ENCODE results near the gene CPNE1. TPM values are rescaled to one million over a fixed set of nuclear protein-coding genes. Genes with fewer than 3 reads are reported as not detected.

The CPNE1 gene
- total RNA-seq, 1 experiment from 2014 or later, result 333 TPM

DNA sequence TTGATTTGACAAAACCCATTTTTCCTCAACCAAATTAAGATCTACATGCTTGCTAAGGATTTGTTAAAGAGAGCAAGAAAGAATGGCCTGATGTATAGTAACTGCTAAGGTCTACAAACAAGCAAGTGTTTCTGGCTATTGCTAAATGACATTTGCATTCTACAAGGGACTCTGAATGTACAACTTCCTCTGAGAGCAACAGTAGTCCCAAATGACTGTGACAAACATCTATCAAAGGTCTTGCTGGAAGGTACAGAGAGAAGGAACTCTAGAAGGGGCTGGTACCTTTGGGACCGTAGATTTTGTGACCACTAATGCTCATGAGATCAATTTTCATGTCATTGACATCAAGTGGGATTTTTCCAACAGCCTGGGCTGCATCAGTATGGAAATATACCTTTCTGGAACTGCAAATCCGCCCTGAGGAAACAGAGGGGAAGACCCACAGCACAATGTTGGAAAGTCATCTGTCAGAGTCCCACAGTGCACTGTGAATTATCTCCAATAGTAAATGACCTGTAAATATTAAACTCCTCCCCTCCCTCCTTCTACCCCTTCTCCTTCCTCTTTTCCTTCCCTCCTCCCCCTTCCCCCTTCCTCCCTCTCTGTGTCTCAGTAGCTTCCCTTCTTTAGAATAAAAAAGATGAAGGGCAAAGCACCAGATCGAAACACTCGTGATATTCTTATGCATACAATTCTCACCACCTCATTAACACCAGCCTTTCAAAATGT, 15.9 kb upstream of the CPNE1 start:
- no peak overlapping the region for H2AFZ ChIP-seq (ENCODE audit: low read depth, low read length, poor library complexity, severe bottlenecking)
- H3K79me2 ChIP-seq (ENCODE audit: insufficient read depth, low read length), result no peaks in the 10 kb centered on the region
- DNase-seq (ENCODE audit: low read depth, low spot score), result no peak
- H3K9ac ChIP-seq (ENCODE audit: low read length), result no peak overlapping the region
- no peaks in the 10 kb centered on the region for H3K27me3 ChIP-seq (ENCODE audit: insufficient read depth, low read length)
- H3K9me2 ChIP-seq (ENCODE audit: insufficient read depth), result no peaks in the 10 kb centered on the region
- POLR2A ChIA-PET, result no interaction called here
- no peak for ATAC-seq
- H3K9me3 ChIP-seq (ENCODE audit: control insufficient read depth in 1 of 2, insufficient read depth in 1 of 2, low read depth in 1 of 2, low read length in 2 of 2), result no peaks in the 10 kb centered on the region
- TSS peak; percentile 35 for BruUV-seq (replicated peaks)
- H4K20me1 ChIP-seq (ENCODE audit: insufficient read depth), result no peaks in the 10 kb centered on the region
- CTCF ChIA-PET, result interaction anchor here (0.5 kb wide), 1 partner anchor 258 kb away, joined by 3 read pairs; no protein-coding TSS in a partner anchor
- H3K4me2 ChIP-seq (ENCODE audit: low read length), result no peak overlapping the region
- no peaks in the 10 kb centered on the region for H3K4me1 ChIP-seq (ENCODE audit: control insufficient read depth in 1 of 2, insufficient read depth in 2 of 2, low read length in 2 of 2)
- no peak overlapping the region for H3K4me3 ChIP-seq (replicated peaks in 1 of 2; ENCODE audit: low read depth in 1 of 2, low read length in 2 of 2)
- no peak overlapping the region for H3K27ac ChIP-seq (ENCODE audit: low read depth, low read length)
- H3K36me3 ChIP-seq (ENCODE audit: control insufficient read depth in 1 of 2, insufficient read depth in 2 of 2, low read length in 2 of 2), result no peaks in the 10 kb centered on the region
- TF ChIP-seq EGR1 (IDR thresholded peaks at IDR 0.05; ENCODE audit: low read depth), result no peak
- no peak for TF ChIP-seq CTCF (IDR thresholded peaks at IDR 0.05 in 2 of 3, conservative IDR thresholded peaks at IDR 0.05 in 1 of 3; ENCODE audit: borderline replicate concordance in 1 of 3, insufficient read depth in 1 of 3, low read depth in 2 of 3, low read length in 2 of 3)
- no peak for TF ChIP-seq EZH2phosphoT487 (IDR thresholded peaks at IDR 0.05; ENCODE audit: borderline replicate concordance)
- TF ChIP-seq POLR2A (IDR thresholded peaks at IDR 0.05; ENCODE audit: borderline replicate concordance, extremely low read depth, insufficient read depth, insufficient read length), result no peak
- no peak for TF ChIP-seq TCF7L2 (IDR thresholded peaks at IDR 0.05; ENCODE audit: borderline replicate concordance, extremely low read depth, insufficient read depth, insufficient read length)
- intact Hi-C loops (cut with micrococcal nuclease), result no loop called here
- RAD21 ChIA-PET (ENCODE audit: low non-redundant PET in 1 of 2, low total read pairs in 2 of 2, uncharacterized antibody in 2 of 2, unreplicated experiment in 2 of 2), result no interaction called here

- Histone ChIP-seq H3K36me3 (ENCODE audit: control insufficient read depth in 1 of 2, insufficient read depth in 2 of 2, low read length in 2 of 2) (peaks cover 14 to 20% of the 10 kb centered on the region in 2 experiments; a peak in 3 of 4 replicates), H2AFZ (ENCODE audit: low read depth, low read length, poor library complexity, severe bottlenecking) (no peak overlapping the region), H3K27me3 (ENCODE audit: insufficient read depth, low read length) (no peaks in the 10 kb centered on the region), H3K9me2 (ENCODE audit: insufficient read depth) (no peaks in the 10 kb centered on the region), H3K9me3 (ENCODE audit: control insufficient read depth in 1 of 2, insufficient read depth in 1 of 2, low read depth in 1 of 2, low read length in 2 of 2) (no peaks in the 10 kb centered on the region), H3K27ac (ENCODE audit: low read depth, low read length) (no peak overlapping the region), H3K9ac (ENCODE audit: low read length) (no peak overlapping the region), H4K20me1 (ENCODE audit: insufficient read depth) (no peaks in the 10 kb centered on the region), H3K79me2 (ENCODE audit: insufficient read depth, low read length) (no peaks in the 10 kb centered on the region), H3K4me2 (ENCODE audit: low read length) (no peak overlapping the region), H3K4me3 (replicated peaks in 1 of 2; ENCODE audit: low read depth in 1 of 2, low read length in 2 of 2) (no peak overlapping the region), H3K4me1 (ENCODE audit: control insufficient read depth in 1 of 2, insufficient read depth in 2 of 2, low read length in 2 of 2) (no peaks in the 10 kb centered on the region)
- ChIA-PET POLR2A (no interaction called here), RAD21 (ENCODE audit: low non-redundant PET in 1 of 2, low total read pairs in 2 of 2, uncharacterized antibody in 2 of 2, unreplicated experiment in 2 of 2) (no interaction called here), CTCF (no interaction called here)
- intact Hi-C loops (cut with micrococcal nuclease), result no loop called here
- BruUV-seq (replicated peaks), result no TSS peak
- no peak for ATAC-seq
- DNase-seq (ENCODE audit: low read depth, low spot score), result no peak
- no peak for TF ChIP-seq ELF1 (IDR thresholded peaks at IDR 0.05; ENCODE audit: borderline replicate concordance, low read depth)
- TF ChIP-seq ATF3 (IDR thresholded peaks at IDR 0.05), result no peak
- TF ChIP-seq SP1 (IDR thresholded peaks at IDR 0.05; ENCODE audit: low read depth), result no peak
- TF ChIP-seq POLR2A (IDR thresholded peaks at IDR 0.05; ENCODE audit: borderline replicate concordance, extremely low read depth, insufficient read depth, insufficient read length), result no peak
- TF ChIP-seq, protein P1, sequence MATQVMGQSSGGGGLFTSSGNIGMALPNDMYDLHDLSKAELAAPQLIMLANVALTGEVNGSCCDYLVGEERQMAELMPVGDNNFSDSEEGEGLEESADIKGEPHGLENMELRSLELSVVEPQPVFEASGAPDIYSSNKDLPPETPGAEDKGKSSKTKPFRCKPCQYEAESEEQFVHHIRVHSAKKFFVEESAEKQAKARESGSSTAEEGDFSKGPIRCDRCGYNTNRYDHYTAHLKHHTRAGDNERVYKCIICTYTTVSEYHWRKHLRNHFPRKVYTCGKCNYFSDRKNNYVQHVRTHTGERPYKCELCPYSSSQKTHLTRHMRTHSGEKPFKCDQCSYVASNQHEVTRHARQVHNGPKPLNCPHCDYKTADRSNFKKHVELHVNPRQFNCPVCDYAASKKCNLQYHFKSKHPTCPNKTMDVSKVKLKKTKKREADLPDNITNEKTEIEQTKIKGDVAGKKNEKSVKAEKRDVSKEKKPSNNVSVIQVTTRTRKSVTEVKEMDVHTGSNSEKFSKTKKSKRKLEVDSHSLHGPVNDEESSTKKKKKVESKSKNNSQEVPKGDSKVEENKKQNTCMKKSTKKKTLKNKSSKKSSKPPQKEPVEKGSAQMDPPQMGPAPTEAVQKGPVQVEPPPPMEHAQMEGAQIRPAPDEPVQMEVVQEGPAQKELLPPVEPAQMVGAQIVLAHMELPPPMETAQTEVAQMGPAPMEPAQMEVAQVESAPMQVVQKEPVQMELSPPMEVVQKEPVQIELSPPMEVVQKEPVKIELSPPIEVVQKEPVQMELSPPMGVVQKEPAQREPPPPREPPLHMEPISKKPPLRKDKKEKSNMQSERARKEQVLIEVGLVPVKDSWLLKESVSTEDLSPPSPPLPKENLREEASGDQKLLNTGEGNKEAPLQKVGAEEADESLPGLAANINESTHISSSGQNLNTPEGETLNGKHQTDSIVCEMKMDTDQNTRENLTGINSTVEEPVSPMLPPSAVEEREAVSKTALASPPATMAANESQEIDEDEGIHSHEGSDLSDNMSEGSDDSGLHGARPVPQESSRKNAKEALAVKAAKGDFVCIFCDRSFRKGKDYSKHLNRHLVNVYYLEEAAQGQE (IDR thresholded peaks at IDR 0.05; ENCODE audit: low read depth), result no peak
- no peak for TF ChIP-seq YY1 (IDR thresholded peaks at IDR 0.05; ENCODE audit: extremely low read depth, insufficient replicate concordance, low read depth, low read length)
- no peak for TF ChIP-seq CBX3 (IDR thresholded peaks at IDR 0.05; ENCODE audit: low read depth)
- no peak for TF ChIP-seq JUND (IDR thresholded peaks at IDR 0.05)
- no peak for TF ChIP-seq POLR2AphosphoS5 (IDR thresholded peaks at IDR 0.05; ENCODE audit: low read depth, low read length)
These were observed 10.2 kb upstream of the CPNE1 start for GRCh38 chr20:35674921-35675320.

Measured in HCT116 (cell line).